Endothelial cell of umbilical vein (primary cell): Measurements from ENCODE around the gene ANAPC16. TPM values are rescaled to one million over a fixed set of nuclear protein-coding genes. Genes with fewer than 3 reads are reported as not detected.

Experiments
- BruUV-seq: library from RNA; stranded (reverse); fragments of 400-500 nt; replicated peaks from 2 replicates; lab custom pipeline; 2021; lab: Mats Ljungman, UMichigan
- CTCF ChIA-PET: fragments of 300-600, 350-600 bp; sonication (Branson Sonifier 250); formaldehyde crosslinking; loops from one replicate; lab custom pipeline; 2021; ENCODE audit warnings: antibody characterized with exemption, inconsistent platforms; lab: Charles Lee
- POLR2A ChIA-PET: fragments of 300-600, 350-600 bp; sonication (Branson Sonifier 250); formaldehyde crosslinking; loops from one replicate; lab custom pipeline; 2021; ENCODE audit warnings: antibody characterized with exemption, inconsistent platforms; lab: Charles Lee
- DNase-seq: peaks from one replicate; pipeline ENCODE4 v3.0.0-alpha.2; 2011; ENCODE audit warnings: low read depth, low spot score
- FAIRE-seq: peaks from 2 replicates; lab custom pipeline; 2011; peaks lifted over from hg19 to GRCh38; lab: Jason Lieb, UNC
- H2AFZ ChIP-seq: 2 replicates; pipeline ENCODE4 v1.6.0; 2012; ENCODE audit warnings: low read depth, low read length, control low read depth, inconsistent platforms
- H3K27ac ChIP-seq: 2 replicates; pipeline ENCODE4 v1.5.1; 2011; ENCODE audit warnings: low read depth, mild to moderate bottlenecking, control low read depth, low read length, moderate library complexity; ENCODE audit not compliant: insufficient read depth
- H3K27me3 ChIP-seq, 2 experiments: 2 replicates each; pipeline versions ENCODE4 v1.6.0 to v1.6.1; 2011; ENCODE audit warnings: low read length in 2 of 2, mixed read lengths in 1 of 2; ENCODE audit not compliant: control insufficient read depth in 2 of 2, insufficient read depth in 2 of 2
- H3K36me3 ChIP-seq, 2 experiments: 2 replicates in 1 of 2; 3 replicates in 1 of 2; pipeline ENCODE4 v1.5.1; 2011; ENCODE audit warnings: low read length in 2 of 2, mild to moderate bottlenecking in 1 of 2, moderate library complexity in 1 of 2; ENCODE audit not compliant: control insufficient read depth in 2 of 2, insufficient read depth in 2 of 2; ENCODE audit errors: extremely low read depth in 1 of 2
- H3K4me1 ChIP-seq: 3 replicates; pipeline ENCODE4 v1.5.1; 2011; ENCODE audit warnings: mild to moderate bottlenecking, low read length; ENCODE audit not compliant: control insufficient read depth, insufficient read depth; ENCODE audit errors: extremely low read depth
- H3K4me2 ChIP-seq: 2 replicates; pipeline ENCODE4 v1.6.1; 2011; ENCODE audit warnings: low read length, control low read depth, mixed read lengths; ENCODE audit not compliant: insufficient read depth
- H3K4me3 ChIP-seq, 3 experiments: fragments of 200-600 bp in 1 of 3; sonication (generic), shearing (Covaris generic) in 1 of 3; replicated peaks in 1 of 3; 2 replicates each; pipeline ENCODE4 v1.5.1; 2011 to 2016; ENCODE audit warnings: control low read depth in 3 of 3, low read length in 3 of 3, mild to moderate bottlenecking in 2 of 3, inconsistent platforms in 1 of 3, low read depth in 1 of 3, moderate library complexity in 1 of 3; ENCODE audit not compliant: insufficient read depth in 1 of 3
- H3K79me2 ChIP-seq: 2 replicates; pipeline ENCODE4 v1.6.0; 2012; ENCODE audit warnings: low read length, inconsistent platforms; ENCODE audit not compliant: control insufficient read depth, insufficient read depth
- H3K9ac ChIP-seq: replicated peaks from 2 replicates; pipeline ENCODE3; 2011; ENCODE audit warnings: low read length, control low read depth; ENCODE audit not compliant: insufficient read depth; ENCODE audit errors: extremely low read depth
- H3K9me1 ChIP-seq: replicated peaks from 3 replicates; pipeline ENCODE4 v1.6.0; 2011; ENCODE audit warnings: mild to moderate bottlenecking, low read length; ENCODE audit not compliant: control insufficient read depth, insufficient read depth; ENCODE audit errors: extremely low read depth
- H3K9me3 ChIP-seq: replicated peaks from 2 replicates; pipeline ENCODE4 v1.5.1; 2012; ENCODE audit warnings: low read length, inconsistent platforms; ENCODE audit not compliant: control insufficient read depth, insufficient read depth
- H4K20me1 ChIP-seq: replicated peaks from 2 replicates; pipeline ENCODE3; 2011; ENCODE audit warnings: mild to moderate bottlenecking, low read length; ENCODE audit not compliant: control insufficient read depth, insufficient read depth; ENCODE audit errors: extremely low read depth
- EZH2 ChIP-seq: IDR thresholded peaks from 2 replicates; pipeline ENCODE4 v1.6.1; 2012; ENCODE audit warnings: borderline replicate concordance, low read depth, mild to moderate bottlenecking, moderate library complexity, low read length, inconsistent platforms; ENCODE audit not compliant: severe bottlenecking
- FOS ChIP-seq: IDR thresholded peaks from 2 replicates; pipeline ENCODE4 v1.6.1; 2011; ENCODE audit warnings: mild to moderate bottlenecking, low read length, moderate library complexity, borderline replicate concordance; ENCODE audit not compliant: insufficient read depth
- GATA2 ChIP-seq: IDR thresholded peaks from 2 replicates; pipeline ENCODE4 v1.7.0; 2011; ENCODE audit warnings: low read depth, mild to moderate bottlenecking, moderate library complexity, mixed read lengths, low read length; ENCODE audit not compliant: insufficient read length, insufficient read depth
- JUN ChIP-seq: IDR thresholded peaks from 2 replicates; pipeline ENCODE4 v1.6.1; 2011; ENCODE audit warnings: borderline replicate concordance, low read depth; ENCODE audit not compliant: insufficient read length, insufficient read depth
- MAX ChIP-seq: IDR thresholded peaks from 2 replicates; pipeline ENCODE4 v1.6.1; 2011; ENCODE audit not compliant: insufficient read depth, insufficient read length
- MYC ChIP-seq: IDR thresholded peaks from one replicate; pipeline ENCODE4 v1.6.1; 2011; ENCODE audit warnings: mild to moderate bottlenecking, low read depth, low read length
- POLR2A ChIP-seq: IDR thresholded peaks from 2 replicates; pipeline ENCODE4 v1.6.1; 2012; ENCODE audit warnings: low read depth, mild to moderate bottlenecking, control low read depth, low read length
- POLR2AphosphoS5 ChIP-seq: IDR thresholded peaks from 2 replicates; pipeline ENCODE4 v1.6.1; 2012; ENCODE audit warnings: low read depth, mild to moderate bottlenecking, control low read depth, low read length, moderate library complexity; ENCODE audit not compliant: insufficient read depth
- dilution Hi-C: fragments of 300-500 bp; cut with MboI; formaldehyde crosslinking; loops from one replicate; pipeline ENCODE4 v1.15.0; 2019; ENCODE audit warnings: low sequenced_read_pairs; ENCODE audit not compliant: extremely low pct_ligation_motif_present
- intact Hi-C: fragments of 100-400 bp; cut with micrococcal nuclease; formaldehyde crosslinking; loops from one replicate; pipeline ENCODE4 v1.10.0; 2022
- polyA plus RNA-seq, 4 experiments: library from polyadenylated mRNA; depleted of rRNA in 3 of 4; stranded (reverse) in 3 of 4; unstranded in 1 of 4; fragments of >200 nt; gene quantifications; 2 replicates each; pipeline versions ENCODE4 v1.2.1 to v1.2.3, GENCODE V29; 2011 to 2012; ENCODE audit warnings: missing spikeins in 1 of 4
- total RNA-seq: library from RNA; stranded (reverse); gene quantifications from 2 replicates; pipeline ENCODE4 v1.2.3, GENCODE V29; 2021
- TF ChIP-seq, protein P1 (sequence below), 2 donors: IDR thresholded peaks; 1 replicate in 1 of 2; 2 replicates in 1 of 2; pipeline ENCODE4 v1.5.1; 2011; ENCODE audit warnings: low read length in 2 of 2, mild to moderate bottlenecking in 2 of 2, moderate library complexity in 2 of 2, control low read depth in 1 of 2, inconsistent platforms in 1 of 2, low read depth in 1 of 2; ENCODE audit not compliant: insufficient read depth in 1 of 2; ENCODE audit errors: extremely low read depth in 1 of 2

The ANAPC16 gene
- total and polyA plus RNA-seq, 2 donors (not counting 3 experiments of a cell fraction or from before 2014, with no cell fraction given): 38.1 to 44.4 TPM

DNA sequence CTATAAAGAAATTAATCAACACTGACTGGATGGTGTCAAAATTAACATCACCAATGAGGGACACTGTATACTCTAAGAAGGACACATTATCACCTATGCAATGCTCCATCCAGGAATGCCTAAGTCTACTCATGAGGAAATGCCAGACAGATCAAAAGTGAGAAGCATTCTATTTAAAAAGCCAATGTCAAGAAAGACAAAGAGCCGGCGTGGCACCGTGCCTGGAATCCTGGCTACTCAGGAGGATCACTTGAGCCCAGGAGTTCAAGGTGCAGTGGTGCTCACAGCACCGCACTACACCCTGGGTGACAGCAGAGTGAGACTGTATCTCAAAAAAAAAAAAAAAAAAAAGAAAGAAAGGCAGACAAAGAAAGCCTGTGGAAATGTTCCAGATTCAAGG, 45.5 kb upstream of the ANAPC16 start:
- H3K27ac ChIP-seq: peak overlapping the region; percentile 29
- H4K20me1 ChIP-seq: no peaks in the 10 kb centered on the region
- no TSS peak for BruUV-seq
- CTCF ChIA-PET: interaction anchor here (1.4 kb wide), 1 partner anchor 16 kb away, joined by 7 read pairs; no protein-coding TSS in a partner anchor
- no peaks in the 10 kb centered on the region for H3K9me3 ChIP-seq
- dilution Hi-C loops (no loop called here), intact Hi-C loops (loop anchor here (2.0 to 5.0 kb wide), 5 partner anchors 17 to 167 kb away; partner anchors contain the start of genes ANAPC16 and ASCC1)
- peaks cover 2% of the 10 kb centered on the region for H3K9me1 ChIP-seq
- no peak overlapping the region for H2AFZ ChIP-seq
- FAIRE-seq (no peak), DNase-seq (peak; percentile 18)
- no peaks in the 10 kb centered on the region for H3K27me3 ChIP-seq
- H3K4me1 ChIP-seq: peaks cover 37% of the 10 kb centered on the region
- H3K79me2 ChIP-seq: no peaks in the 10 kb centered on the region
- POLR2A ChIA-PET: no interaction called here
- TF ChIP-seq JUN (no peak), EZH2 (no peak), MYC (no peak), POLR2AphosphoS5 (no peak)
- H3K9ac ChIP-seq: no peak overlapping the region
- no peaks in the 10 kb centered on the region for H3K36me3 ChIP-seq
- H3K4me2 ChIP-seq: no peak overlapping the region
- no peak overlapping the region for H3K4me3 ChIP-seq

DNA sequence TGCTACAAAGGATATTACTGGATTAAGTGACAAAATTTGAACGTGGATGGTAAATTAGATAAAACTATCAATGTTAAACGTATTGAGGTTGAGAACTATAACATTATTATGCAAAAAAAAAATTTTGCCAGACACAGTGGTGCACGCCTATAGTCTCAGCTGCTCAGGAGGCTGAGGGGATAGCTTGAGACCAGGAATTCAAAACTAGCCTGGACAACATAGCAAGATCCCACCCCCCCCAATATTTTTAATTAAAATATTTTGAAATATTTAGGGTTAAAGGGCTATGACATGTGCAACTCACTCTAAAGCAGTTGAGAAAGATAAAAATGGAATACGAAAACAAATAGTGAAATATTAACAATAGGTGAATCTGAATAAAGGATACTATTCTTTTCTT, 45.1 kb upstream of the ANAPC16 start:
- peaks cover 2% of the 10 kb centered on the region for H3K9me1 ChIP-seq
- no peak overlapping the region for H3K9ac ChIP-seq
- TF ChIP-seq GATA2: no peak
- no peak for TF ChIP-seq FOS
- TF ChIP-seq, protein P1, sequence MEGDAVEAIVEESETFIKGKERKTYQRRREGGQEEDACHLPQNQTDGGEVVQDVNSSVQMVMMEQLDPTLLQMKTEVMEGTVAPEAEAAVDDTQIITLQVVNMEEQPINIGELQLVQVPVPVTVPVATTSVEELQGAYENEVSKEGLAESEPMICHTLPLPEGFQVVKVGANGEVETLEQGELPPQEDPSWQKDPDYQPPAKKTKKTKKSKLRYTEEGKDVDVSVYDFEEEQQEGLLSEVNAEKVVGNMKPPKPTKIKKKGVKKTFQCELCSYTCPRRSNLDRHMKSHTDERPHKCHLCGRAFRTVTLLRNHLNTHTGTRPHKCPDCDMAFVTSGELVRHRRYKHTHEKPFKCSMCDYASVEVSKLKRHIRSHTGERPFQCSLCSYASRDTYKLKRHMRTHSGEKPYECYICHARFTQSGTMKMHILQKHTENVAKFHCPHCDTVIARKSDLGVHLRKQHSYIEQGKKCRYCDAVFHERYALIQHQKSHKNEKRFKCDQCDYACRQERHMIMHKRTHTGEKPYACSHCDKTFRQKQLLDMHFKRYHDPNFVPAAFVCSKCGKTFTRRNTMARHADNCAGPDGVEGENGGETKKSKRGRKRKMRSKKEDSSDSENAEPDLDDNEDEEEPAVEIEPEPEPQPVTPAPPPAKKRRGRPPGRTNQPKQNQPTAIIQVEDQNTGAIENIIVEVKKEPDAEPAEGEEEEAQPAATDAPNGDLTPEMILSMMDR (IDR thresholded peaks at IDR 0.05; ENCODE audit: extremely low read depth in 1 of 2, insufficient read depth in 1 of 2, low read depth in 1 of 2, low read length in 2 of 2): no peak
- TF ChIP-seq POLR2A: no peak
- TF ChIP-seq MAX: no peak
- no peak for TF ChIP-seq EZH2
- no peak for TF ChIP-seq JUN
- no peak for TF ChIP-seq POLR2AphosphoS5
- no peak for TF ChIP-seq MYC
- H2AFZ ChIP-seq: no peak overlapping the region
- no peaks in the 10 kb centered on the region for H3K27me3 ChIP-seq
- H3K4me3 ChIP-seq: no peak overlapping the region
- intact Hi-C loops: loop anchor here (2.0 to 5.0 kb wide), 5 partner anchors 16 to 167 kb away; partner anchors contain the start of genes ANAPC16 and ASCC1
- FAIRE-seq: no peak
- H3K79me2 ChIP-seq: no peaks in the 10 kb centered on the region
- no peak for DNase-seq
- POLR2A ChIA-PET: no interaction called here
- H3K4me2 ChIP-seq: peak overlapping the region; percentile 28
- dilution Hi-C loops: no loop called here
- no TSS peak for BruUV-seq
- CTCF ChIA-PET: interaction anchor here (0.8 to 1.6 kb wide), 5 partner anchors 11 to 166 kb away, joined by 3 to 7 read pairs (median 4); no protein-coding TSS in a partner anchor
- H3K9me3 ChIP-seq: no peaks in the 10 kb centered on the region
- no peaks in the 10 kb centered on the region for H4K20me1 ChIP-seq
- H3K27ac ChIP-seq: peak overlapping the region; percentile 29
- peaks cover 42% of the 10 kb centered on the region for H3K4me1 ChIP-seq
- no peaks in the 10 kb centered on the region for H3K36me3 ChIP-seq
